ENCODE measurements around the gene CFAP53. TPM values are rescaled to one million over a fixed set of nuclear protein-coding genes. Genes with fewer than 3 reads are reported as not detected.

CFAP53 gene
- total RNA-seq, 3 donors from 2014 or later (not counting 1 experiment from before 2014, with no cell fraction given), result 0.20 to 0.24 (median 0.20) TPM

GRCh38 chr18:50194631-50195532 lies 71.4 kb downstream of the CFAP53 start, which contains the start of gene MYO5B:
TSS of gene MYO5B (minus strand) at chr18:50195147. CDS start at chr18:50194793, 354 bp downstream.
- no peak within 1 kb of the TSS for H3K27ac Mint-ChIP-seq
- ATAC-seq, result peak; percentile 50 to 80 (median 56)
- peak in 1 of 2 donors; percentile 65 for DNase-seq
- Histone ChIP-seq H3K27ac (ENCODE audit: low read length) (no peak within 1 kb of the TSS), H3K4me3 (ENCODE audit: low read length) (no peak within 1 kb of the TSS), H3K36me3 (ENCODE audit: control insufficient read depth, insufficient read depth, low read length) (no peaks in the 10 kb centered on the region), H3K9me3 (ENCODE audit: control insufficient read depth, insufficient read depth, low read length) (no peaks in the 10 kb centered on the region), H3K4me1 (ENCODE audit: control insufficient read depth, insufficient read depth, low read length) (peaks cover 4% of the 10 kb centered on the region), H3K27me3 (ENCODE audit: control insufficient read depth, insufficient read depth, low read length) (peaks cover 16% of the 10 kb centered on the region)
- H3K36me3 Mint-ChIP-seq, result no peaks in the 10 kb centered on the region
- intact Hi-C loops (cut with micrococcal nuclease), result no loop called here
- no peaks in the 10 kb centered on the region for H3K9me3 Mint-ChIP-seq
- H3K27me3 Mint-ChIP-seq (ENCODE audit: low read depth in 2 of 2), result peaks cover 45 to 75% of the 10 kb centered on the region in 2 donors
- WGBS (ENCODE audit: insufficient coverage), result 1% methylated on average over 115 of the region's 115 CpGs
- H3K4me3 Mint-ChIP-seq, result peak within 1 kb of the TSS; percentile 80
- peaks cover 0 to 13% of the 10 kb centered on the region in 2 donors for H3K4me1 Mint-ChIP-seq
- no peak for TF ChIP-seq CTCF (IDR thresholded peaks at IDR 0.05)

- WGBS (ENCODE audit: insufficient coverage), result 4% methylated on average over 68 of the region's 68 CpGs
- H3K4me3 Mint-ChIP-seq, result peak overlapping the region; percentile 29
- DNase-seq, result no peak
Measured at GRCh38 chr18:50193796-50194630, 72.3 kb downstream of the CFAP53 start.

GRCh38 chr18:50192995-50193795 lies 73.1 kb downstream of the CFAP53 start:
- no peaks in the 10 kb centered on the region for H3K36me3 ChIP-seq (ENCODE audit: control insufficient read depth, insufficient read depth, low read length)
- ATAC-seq, result no peak
- intact Hi-C loops (cut with micrococcal nuclease), result no loop called here

More at GRCh38 chr18:50193796-50194630, 72.3 kb downstream of the CFAP53 start:
- H3K36me3 ChIP-seq (ENCODE audit: control insufficient read depth, insufficient read depth, low read length), result no peaks in the 10 kb centered on the region
- H3K9me3 ChIP-seq (ENCODE audit: control insufficient read depth, insufficient read depth, low read length), result no peaks in the 10 kb centered on the region
- Mint-ChIP-seq H3K4me1 (peaks cover 0 to 13% of the 10 kb centered on the region in 2 donors), H3K9me3 (no peaks in the 10 kb centered on the region), H3K27me3 (ENCODE audit: low read depth in 2 of 2) (peaks cover 46 to 78% of the 10 kb centered on the region in 2 donors), H3K36me3 (no peaks in the 10 kb centered on the region), H3K27ac (no peak overlapping the region)
- no peak overlapping the region for H3K4me3 ChIP-seq (ENCODE audit: low read length)
- TF ChIP-seq CTCF (IDR thresholded peaks at IDR 0.05), result no peak
- peaks cover 4% of the 10 kb centered on the region for H3K4me1 ChIP-seq (ENCODE audit: control insufficient read depth, insufficient read depth, low read length)
- intact Hi-C loops (cut with micrococcal nuclease), result no loop called here
- H3K27ac ChIP-seq (ENCODE audit: low read length), result no peak overlapping the region
- no peak for ATAC-seq
- H3K27me3 ChIP-seq (ENCODE audit: control insufficient read depth, insufficient read depth, low read length), result peaks cover 16% of the 10 kb centered on the region

More at GRCh38 chr18:50192995-50193795, 73.1 kb downstream of the CFAP53 start:
- Mint-ChIP-seq H3K4me3 (peak overlapping the region; percentile 29), H3K27me3 (ENCODE audit: low read depth in 2 of 2) (peaks cover 45 to 77% of the 10 kb centered on the region in 2 donors), H3K9me3 (no peaks in the 10 kb centered on the region), H3K27ac (no peak overlapping the region), H3K36me3 (no peaks in the 10 kb centered on the region), H3K4me1 (peaks cover 0 to 13% of the 10 kb centered on the region in 2 donors)
- Histone ChIP-seq H3K9me3 (ENCODE audit: control insufficient read depth, insufficient read depth, low read length) (no peaks in the 10 kb centered on the region), H3K4me3 (ENCODE audit: low read length) (no peak overlapping the region), H3K27me3 (ENCODE audit: control insufficient read depth, insufficient read depth, low read length) (peaks cover 16% of the 10 kb centered on the region), H3K27ac (ENCODE audit: low read length) (no peak overlapping the region), H3K4me1 (ENCODE audit: control insufficient read depth, insufficient read depth, low read length) (peaks cover 4% of the 10 kb centered on the region)
- no peak for DNase-seq
- WGBS (ENCODE audit: insufficient coverage), result 15% methylated on average over 28 of the region's 31 CpGs
- no peak for TF ChIP-seq CTCF (IDR thresholded peaks at IDR 0.05)

Measured in natural killer cell (primary cell).